C4-2B (cell line): ENCODE measurements around the gene PAQR4.

Experiments
- ZFX ChIP-seq: fragments of 450-650 bp; IDR thresholded peaks from 2 replicates; pipeline ENCODE4 v1.6.1; 2017
- TF ChIP-seq, protein P1 (sequence below): fragments of 450-650 bp; conservative IDR thresholded peaks from 2 replicates; pipeline ENCODE4 v1.5.1; 2017; ENCODE audit warnings: mild to moderate bottlenecking

DNA sequence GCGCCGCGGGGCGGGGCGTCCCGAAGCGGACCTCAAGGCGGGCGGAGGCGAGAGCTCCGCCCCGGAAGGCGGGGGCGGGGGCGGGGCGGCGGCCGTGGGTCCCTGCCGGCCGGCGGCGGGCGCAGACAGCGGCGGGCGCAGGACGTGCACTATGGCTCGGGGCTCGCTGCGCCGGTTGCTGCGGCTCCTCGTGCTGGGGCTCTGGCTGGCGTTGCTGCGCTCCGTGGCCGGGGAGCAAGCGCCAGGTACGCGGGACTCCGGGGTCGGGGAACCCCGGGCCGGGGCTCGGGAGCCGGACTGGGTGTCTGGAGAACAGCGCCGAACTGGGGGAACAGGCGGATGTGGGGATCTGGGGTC, 51.1 kb downstream of the PAQR4 start, which contains the start of gene TNFRSF12A:
- TF ChIP-seq, protein P1, sequence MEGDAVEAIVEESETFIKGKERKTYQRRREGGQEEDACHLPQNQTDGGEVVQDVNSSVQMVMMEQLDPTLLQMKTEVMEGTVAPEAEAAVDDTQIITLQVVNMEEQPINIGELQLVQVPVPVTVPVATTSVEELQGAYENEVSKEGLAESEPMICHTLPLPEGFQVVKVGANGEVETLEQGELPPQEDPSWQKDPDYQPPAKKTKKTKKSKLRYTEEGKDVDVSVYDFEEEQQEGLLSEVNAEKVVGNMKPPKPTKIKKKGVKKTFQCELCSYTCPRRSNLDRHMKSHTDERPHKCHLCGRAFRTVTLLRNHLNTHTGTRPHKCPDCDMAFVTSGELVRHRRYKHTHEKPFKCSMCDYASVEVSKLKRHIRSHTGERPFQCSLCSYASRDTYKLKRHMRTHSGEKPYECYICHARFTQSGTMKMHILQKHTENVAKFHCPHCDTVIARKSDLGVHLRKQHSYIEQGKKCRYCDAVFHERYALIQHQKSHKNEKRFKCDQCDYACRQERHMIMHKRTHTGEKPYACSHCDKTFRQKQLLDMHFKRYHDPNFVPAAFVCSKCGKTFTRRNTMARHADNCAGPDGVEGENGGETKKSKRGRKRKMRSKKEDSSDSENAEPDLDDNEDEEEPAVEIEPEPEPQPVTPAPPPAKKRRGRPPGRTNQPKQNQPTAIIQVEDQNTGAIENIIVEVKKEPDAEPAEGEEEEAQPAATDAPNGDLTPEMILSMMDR, result no peak; the same call in 1 of the 2 replicates
- TF ChIP-seq ZFX, result no peak
